NCI-H2029 treated with DMSO at 0.1 percent for 48 hours (cell line): Measurements from ENCODE around the gene SYAP1.
"Not testable (repeated sequence)": the region's sequence is repeated elsewhere in the genome, so short reads cannot be mapped to it uniquely, and the experiment has no call there.

Experiments used
- DNase-seq: peaks from one replicate; lab custom pipeline; 2025; lab: John Stamatoyannopoulos, UW

Gene SYAP1

GRCh38 chrX:16719334-16720084 lies at the start of gene SYAP1:
TSS of gene SYAP1 (plus strand) at chrX:16719612. CDS start at chrX:16719725, 113 bp downstream.
- peak; percentile 65 for DNase-seq

GRCh38 chrX:16671005-16671404 lies 48.4 kb upstream of the SYAP1 start:
- no peak for DNase-seq

GRCh38 chrX:16678689-16679088 lies 40.7 kb upstream of the SYAP1 start:
- no peak for DNase-seq

GRCh38 chrX:16683007-16683664 lies 36.3 kb upstream of the SYAP1 start:
- DNase-seq, result no peak

- DNase-seq, result no peak
Observed at GRCh38 chrX:16687514-16687913, 31.9 kb upstream of the SYAP1 start.

- no peak for DNase-seq
Observed at GRCh38 chrX:16695079-16695676, 24.2 kb upstream of the SYAP1 start.

GRCh38 chrX:16696956-16697355 lies 22.5 kb upstream of the SYAP1 start:
- DNase-seq, result no peak

GRCh38 chrX:16699389-16699788 lies 20.0 kb upstream of the SYAP1 start:
- no peak for DNase-seq

GRCh38 chrX:16700734-16701133 lies 18.7 kb upstream of the SYAP1 start:
- DNase-seq, result no peak

GRCh38 chrX:16702700-16703599 lies 16.5 kb upstream of the SYAP1 start:
- no peak for DNase-seq

- no peak for DNase-seq
Observed at GRCh38 chrX:16705370-16705769, 14.0 kb upstream of the SYAP1 start.

GRCh38 chrX:16708016-16708415 lies 11.4 kb upstream of the SYAP1 start:
- DNase-seq, result no peak

GRCh38 chrX:16711219-16711811 lies 8.1 kb upstream of the SYAP1 start:
- no peak for DNase-seq

GRCh38 chrX:16711893-16712547 lies 7.4 kb upstream of the SYAP1 start:
- DNase-seq, result no peak

GRCh38 chrX:16712548-16713155 lies 6.8 kb upstream of the SYAP1 start, which contains the start of gene CTPS2:
TSS of gene CTPS2 (minus strand) at chrX:16712669. CDS start at chrX:16702902, 9,767 bp downstream.
- no peak for DNase-seq

- DNase-seq, result no peak
Observed at GRCh38 chrX:16714504-16714903, 4.9 kb upstream of the SYAP1 start.

- DNase-seq, result not testable (repeated sequence)
Observed at GRCh38 chrX:16715638-16716037, 3.8 kb upstream of the SYAP1 start.

- DNase-seq, result not testable (repeated sequence)
Observed at GRCh38 chrX:16716451-16716850, 3.0 kb upstream of the SYAP1 start.

GRCh38 chrX:16718824-16719333 lies 533 bp upstream of the SYAP1 start:
- no peak for DNase-seq

GRCh38 chrX:16722481-16722880 lies 3.1 kb downstream of the SYAP1 start:
- no peak for DNase-seq
